ENCODE results near the gene BEST3. TPM values are rescaled to one million over a fixed set of nuclear protein-coding genes. Genes with fewer than 3 reads are reported as not detected.
A peak's percentile ranks its signal among the peaks of the same experiment; 100 is the strongest.

Gene BEST3
- total and polyA plus RNA-seq, 7 donors, result 41.8 to 181 (median 141) TPM

GRCh38 chr12:69679119-69679518, 20.0 kb downstream of the BEST3 start:
- Histone ChIP-seq H3K27ac (no peak overlapping the region), H3K4me3 (no peak overlapping the region), H3K9me3 (no peaks in the 10 kb centered on the region), H3K4me1 (peaks cover 3% of the 10 kb centered on the region), H3K36me3 (ENCODE audit: insufficient read depth in 1 of 2, low read depth in 1 of 2) (peaks cover 2 to 66% of the 10 kb centered on the region in 2 donors), H3K27me3 (ENCODE audit: insufficient read depth in 3 of 3, low read length in 2 of 3) (no peaks in the 10 kb centered on the region)
- peak in 1 of 4 donors; percentile 21 for ATAC-seq
- no peak for DNase-seq
- intact Hi-C loops (cut with DNase I), result no loop called here
- TF ChIP-seq CTCF (IDR thresholded peaks at IDR 0.05), result no peak
- WGBS, 3 donors, result 58 to 82% (median 70%) methylated on average over 4 of the region's 4 CpGs

GRCh38 chr12:69676257-69677012, 22.7 kb downstream of the BEST3 start:
- peak in 3 of 4 donors; percentile 17 to 36 (median 18) for ATAC-seq

GRCh38 chr12:69672195-69672594, 26.9 kb downstream of the BEST3 start:
- WGBS, 3 donors, result 59 to 66% (median 62%) methylated on average over 2 of the region's 2 CpGs
- DNase-seq (no peak), ATAC-seq (no peak)
- H3K27me3 ChIP-seq (ENCODE audit: insufficient read depth in 3 of 3, low read length in 2 of 3), result no peaks in the 10 kb centered on the region
- peaks cover 4 to 100% of the 10 kb centered on the region in 2 donors for H3K36me3 ChIP-seq (ENCODE audit: insufficient read depth in 1 of 2, low read depth in 1 of 2)
- no peak overlapping the region for H3K4me3 ChIP-seq
- no peak for TF ChIP-seq CTCF (IDR thresholded peaks at IDR 0.05)
- H3K4me1 ChIP-seq, result no peaks in the 10 kb centered on the region
- intact Hi-C loops (cut with DNase I), result no loop called here
- H3K9me3 ChIP-seq, result no peaks in the 10 kb centered on the region
- H3K27ac ChIP-seq, result no peak overlapping the region

More at GRCh38 chr12:69676257-69677012, 22.7 kb downstream of the BEST3 start:
- H3K4me3 ChIP-seq, result no peak overlapping the region
- no peak overlapping the region for H3K27ac ChIP-seq
- H3K27me3 ChIP-seq (ENCODE audit: insufficient read depth in 3 of 3, low read length in 2 of 3), result no peaks in the 10 kb centered on the region
- peaks cover 2 to 81% of the 10 kb centered on the region in 2 donors for H3K36me3 ChIP-seq (ENCODE audit: insufficient read depth in 1 of 2, low read depth in 1 of 2)
- no peak for TF ChIP-seq CTCF (IDR thresholded peaks at IDR 0.05)
- no peaks in the 10 kb centered on the region for H3K4me1 ChIP-seq
- H3K9me3 ChIP-seq, result no peaks in the 10 kb centered on the region
- DNase-seq, result no peak
- intact Hi-C loops (cut with DNase I), result no loop called here
- WGBS, 3 donors, result 93 to 96% (median 96%) methylated on average over 8 of the region's 8 CpGs

GRCh38 chr12:69671597-69671996, 27.5 kb downstream of the BEST3 start:
- ATAC-seq (no peak), DNase-seq (no peak)
- H3K9me3 ChIP-seq, result no peaks in the 10 kb centered on the region
- no peak for TF ChIP-seq CTCF (IDR thresholded peaks at IDR 0.05)
- H3K27ac ChIP-seq, result no peak overlapping the region
- no peaks in the 10 kb centered on the region for H3K4me1 ChIP-seq
- peaks cover 4 to 100% of the 10 kb centered on the region in 2 donors for H3K36me3 ChIP-seq (ENCODE audit: insufficient read depth in 1 of 2, low read depth in 1 of 2)
- no peaks in the 10 kb centered on the region for H3K27me3 ChIP-seq (ENCODE audit: insufficient read depth in 3 of 3, low read length in 2 of 3)
- 80 to 91% (median 81%) methylated on average over 4 of the region's 4 CpGs for WGBS, 3 donors
- H3K4me3 ChIP-seq, result no peak overlapping the region
- intact Hi-C loops (cut with DNase I), result no loop called here
